Fibroblast of the aortic adventitia (primary cell): ENCODE results near the gene UQCC5. TPM values are rescaled to one million over a fixed set of nuclear protein-coding genes. Genes with fewer than 3 reads are reported as not detected.

Experiments
- DNase-seq: peaks from one replicate; pipeline ENCODE4 v3.0.0-alpha.2; 2010; ENCODE audit warnings: low read depth
- H3K4me3 ChIP-seq: 2 replicates; pipeline ENCODE4 v1.5.1; 2011; ENCODE audit warnings: low read depth, mild to moderate bottlenecking, control low read depth, low read length, moderate library complexity
- total RNA-seq: library from RNA; depleted of rRNA; stranded (reverse); fragments of >200 nt; gene quantifications from 2 replicates; pipeline ENCODE4 v1.2.3, GENCODE V29; 2012; ENCODE audit warnings: low replicate concordance
- TF ChIP-seq, protein P1 (sequence below): IDR thresholded peaks from 2 replicates; pipeline ENCODE4 v1.5.1; 2011; ENCODE audit warnings: mild to moderate bottlenecking, low read length, control low read depth, inconsistent platforms; ENCODE audit not compliant: insufficient read depth

The UQCC5 gene
- total RNA-seq, 1 donor: 7.7 TPM

DNA sequence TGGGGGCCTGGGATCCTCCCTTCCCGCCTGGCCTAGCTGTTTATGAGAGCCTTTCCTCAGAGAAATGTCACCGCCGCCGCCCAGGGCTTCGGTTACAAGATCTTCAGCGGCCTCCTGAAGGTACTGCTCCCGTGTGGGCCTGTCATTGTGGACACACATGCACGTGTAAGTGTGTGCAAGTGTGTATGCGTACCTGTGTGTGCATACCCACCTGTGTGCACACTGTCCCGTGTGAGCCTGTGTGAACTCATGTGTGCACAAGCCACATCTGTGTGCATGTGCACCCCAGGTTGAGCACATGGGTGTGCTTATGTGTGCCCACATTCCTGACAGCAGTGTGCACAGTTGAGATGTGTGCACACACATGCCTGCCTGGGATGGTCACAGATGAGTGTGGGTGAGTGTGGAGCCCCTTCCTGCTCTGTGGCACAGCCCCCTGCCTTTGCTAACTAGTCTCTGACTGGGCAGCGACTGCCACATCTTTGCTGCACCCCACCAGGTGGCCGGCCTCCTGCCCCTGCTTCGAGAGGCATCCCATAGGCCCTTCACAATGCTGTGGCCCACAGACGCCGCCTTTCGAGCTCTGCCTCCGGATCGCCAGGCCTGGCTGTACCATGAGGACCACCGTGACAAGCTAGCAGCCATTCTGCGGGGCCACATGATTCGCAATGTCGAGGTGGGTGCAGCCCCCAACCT is 16.8 kb upstream of the UQCC5 start:
- no peak for DNase-seq
- no peak overlapping the region for H3K4me3 ChIP-seq
- TF ChIP-seq, protein P1, sequence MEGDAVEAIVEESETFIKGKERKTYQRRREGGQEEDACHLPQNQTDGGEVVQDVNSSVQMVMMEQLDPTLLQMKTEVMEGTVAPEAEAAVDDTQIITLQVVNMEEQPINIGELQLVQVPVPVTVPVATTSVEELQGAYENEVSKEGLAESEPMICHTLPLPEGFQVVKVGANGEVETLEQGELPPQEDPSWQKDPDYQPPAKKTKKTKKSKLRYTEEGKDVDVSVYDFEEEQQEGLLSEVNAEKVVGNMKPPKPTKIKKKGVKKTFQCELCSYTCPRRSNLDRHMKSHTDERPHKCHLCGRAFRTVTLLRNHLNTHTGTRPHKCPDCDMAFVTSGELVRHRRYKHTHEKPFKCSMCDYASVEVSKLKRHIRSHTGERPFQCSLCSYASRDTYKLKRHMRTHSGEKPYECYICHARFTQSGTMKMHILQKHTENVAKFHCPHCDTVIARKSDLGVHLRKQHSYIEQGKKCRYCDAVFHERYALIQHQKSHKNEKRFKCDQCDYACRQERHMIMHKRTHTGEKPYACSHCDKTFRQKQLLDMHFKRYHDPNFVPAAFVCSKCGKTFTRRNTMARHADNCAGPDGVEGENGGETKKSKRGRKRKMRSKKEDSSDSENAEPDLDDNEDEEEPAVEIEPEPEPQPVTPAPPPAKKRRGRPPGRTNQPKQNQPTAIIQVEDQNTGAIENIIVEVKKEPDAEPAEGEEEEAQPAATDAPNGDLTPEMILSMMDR: no peak

GRCh38 chr3:52520141-52520667 is 16.2 kb upstream of the UQCC5 start:
- no peak overlapping the region for H3K4me3 ChIP-seq
- TF ChIP-seq, protein P1: no peak
- DNase-seq: no peak

DNA sequence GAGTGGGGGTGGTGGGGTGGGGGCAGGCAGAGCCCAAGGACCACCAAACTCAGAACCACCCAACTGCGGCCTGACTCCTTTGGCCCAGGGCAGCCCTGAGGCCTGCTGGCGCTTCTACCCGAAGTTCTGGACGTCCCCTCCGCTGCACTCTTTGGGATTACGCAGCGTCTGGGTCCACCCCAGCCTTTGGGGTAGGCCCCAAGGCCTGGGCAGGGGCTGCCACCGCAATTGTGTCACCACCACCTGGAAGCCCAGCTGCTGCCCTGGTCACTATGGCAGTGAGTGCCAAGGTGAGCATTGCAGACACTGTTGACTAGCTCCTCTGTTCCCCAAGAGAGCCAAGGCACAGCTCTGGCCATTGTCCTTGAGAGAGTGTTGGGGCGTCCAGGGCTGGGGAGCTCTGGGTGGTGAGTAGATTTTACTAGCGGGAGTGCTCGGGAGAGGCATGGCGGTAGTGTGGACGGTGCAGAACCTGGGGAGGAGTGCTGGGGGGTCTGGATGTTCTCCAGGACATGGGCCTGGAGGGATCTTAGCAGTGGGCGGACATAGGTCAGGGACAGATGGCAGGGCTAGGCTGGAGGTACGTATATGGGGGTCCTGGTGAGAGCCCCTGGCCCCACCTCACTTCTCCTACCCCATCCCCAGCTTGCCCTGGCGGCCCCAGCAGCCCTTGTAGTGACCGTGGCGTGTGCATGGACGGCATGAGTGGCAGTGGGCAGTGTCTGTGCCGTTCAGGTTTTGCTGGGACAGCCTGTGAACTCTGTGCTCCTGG is 15.5 kb upstream of the UQCC5 start:
- TF ChIP-seq, protein P1: no peak
- DNase-seq: no peak
- no peak overlapping the region for H3K4me3 ChIP-seq

DNA sequence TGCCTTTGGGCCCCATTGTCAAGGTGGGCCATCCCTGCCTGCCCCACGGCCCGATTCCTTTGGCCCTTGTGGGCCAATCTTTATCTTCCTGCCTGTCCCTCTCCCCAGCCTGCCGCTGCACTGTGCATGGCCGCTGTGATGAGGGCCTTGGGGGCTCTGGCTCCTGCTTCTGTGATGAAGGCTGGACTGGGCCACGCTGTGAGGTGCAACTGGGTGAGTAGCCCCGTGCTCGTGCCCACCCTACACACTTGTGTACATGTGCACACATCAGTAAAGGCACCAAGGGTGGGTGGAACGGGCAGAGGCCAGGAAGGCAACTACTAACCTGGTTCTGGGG is 14.9 kb upstream of the UQCC5 start:
- no peak for DNase-seq
- TF ChIP-seq, protein P1: no peak
- H3K4me3 ChIP-seq: no peak overlapping the region

DNA sequence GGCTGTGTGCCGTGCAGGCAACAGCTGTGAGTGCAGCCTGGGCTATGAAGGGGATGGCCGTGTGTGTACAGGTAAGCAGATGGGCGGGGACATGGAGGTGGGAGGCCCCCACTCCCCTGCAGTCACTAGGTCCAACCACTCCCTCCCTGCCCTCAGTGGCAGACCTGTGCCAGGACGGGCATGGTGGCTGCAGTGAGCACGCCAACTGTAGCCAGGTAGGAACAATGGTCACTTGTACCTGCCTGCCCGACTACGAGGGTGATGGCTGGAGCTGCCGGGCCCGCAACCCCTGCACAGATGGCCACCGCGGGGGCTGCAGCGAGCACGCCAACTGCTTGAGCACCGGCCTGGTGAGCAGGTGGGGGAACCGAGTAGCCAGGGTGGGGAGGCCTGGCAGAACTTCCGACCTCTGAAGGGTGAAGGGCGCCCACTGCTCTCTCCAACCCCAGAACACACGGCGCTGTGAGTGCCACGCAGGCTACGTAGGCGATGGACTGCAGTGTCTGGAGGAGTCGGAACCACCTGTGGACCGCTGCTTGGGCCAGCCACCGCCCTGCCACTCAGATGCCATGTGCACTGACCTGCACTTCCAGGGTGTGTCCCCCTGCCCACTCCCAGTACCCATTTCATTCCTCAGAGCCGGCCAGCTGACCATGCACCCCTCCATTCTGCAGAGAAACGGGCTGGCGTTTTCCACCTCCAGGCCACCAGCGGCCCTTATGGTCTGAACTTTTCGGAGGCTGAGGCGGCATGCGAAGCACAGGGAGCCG is 14.3 kb upstream of the UQCC5 start:
- H3K4me3 ChIP-seq: no peak overlapping the region
- DNase-seq: no peak

GRCh38 chr3:52522651-52523251 is 13.7 kb upstream of the UQCC5 start:
- DNase-seq: no peak
- H3K4me3 ChIP-seq: no peak overlapping the region
- TF ChIP-seq, protein P1: no peak

More for the DNA sequence above, 14.3 kb upstream of the UQCC5 start:
- TF ChIP-seq, protein P1: no peak
